ENCODE results near the gene NFATC3.

The NFATC3 gene

DNA sequence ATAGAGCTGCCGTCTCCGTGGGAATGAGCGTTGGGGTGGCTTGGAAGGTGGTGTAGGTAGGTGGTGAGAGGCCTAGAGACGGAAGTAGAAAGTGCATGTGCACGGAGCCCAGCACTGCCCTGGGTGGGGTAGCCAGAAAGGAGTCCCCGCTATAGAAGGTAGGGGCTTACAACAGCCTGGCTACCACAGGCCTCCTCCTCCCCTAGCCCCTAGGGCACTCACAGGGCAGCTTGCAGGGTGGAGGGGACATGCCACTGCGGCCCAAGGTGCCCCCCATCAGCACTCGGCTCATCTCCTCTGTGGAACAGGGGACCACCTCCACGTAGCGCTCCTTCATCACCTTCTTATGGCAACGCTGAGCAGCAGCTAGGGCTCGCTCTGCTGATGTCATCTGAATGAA lies 145.8 kb downstream of the NFATC3 start:
- DNase-seq (ENCODE audit: low spot score): no peak

GRCh38 chr16:68231384-68232136 lies 146.4 kb downstream of the NFATC3 start:
- no peak for DNase-seq (ENCODE audit: low spot score)

DNA sequence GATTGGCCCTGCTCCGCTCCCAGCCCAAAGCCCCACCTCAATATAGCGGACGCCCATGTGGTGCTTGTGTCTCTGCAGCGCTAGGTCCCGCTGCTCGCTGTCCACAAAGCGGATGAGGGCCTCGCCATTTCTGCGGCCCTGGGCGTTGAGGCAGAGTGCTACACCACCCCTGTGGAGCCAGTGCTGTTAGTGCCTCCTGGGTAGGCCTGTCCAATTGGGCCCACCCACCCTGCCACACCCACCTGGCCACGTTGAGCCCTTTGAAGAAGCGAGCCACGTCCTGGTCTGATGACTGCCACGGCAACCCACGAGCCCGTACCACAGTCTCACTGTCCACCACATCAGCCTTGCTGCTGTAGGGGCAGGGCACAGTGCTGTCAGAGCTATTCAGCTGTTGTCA lies 147.2 kb downstream of the NFATC3 start:
- no peak for DNase-seq (ENCODE audit: low spot score)

- no peak for DNase-seq (ENCODE audit: low spot score)
Observed at GRCh38 chr16:68233085-68233834, 148.1 kb downstream of the NFATC3 start.

GRCh38 chr16:68233835-68234187 lies 148.6 kb downstream of the NFATC3 start:
- no peak for DNase-seq (ENCODE audit: low spot score)

GRCh38 chr16:68234188-68235107 lies 149.3 kb downstream of the NFATC3 start:
- DNase-seq (ENCODE audit: low spot score): no peak

- no peak for DNase-seq (ENCODE audit: low spot score)
Observed at GRCh38 chr16:68235108-68235886, 150.1 kb downstream of the NFATC3 start.

- DNase-seq (ENCODE audit: low spot score): no peak
Observed at GRCh38 chr16:68235887-68236136, 150.6 kb downstream of the NFATC3 start, which contains the start of gene ESRP2. Gene ESRP2, minus strand, starts transcription at chr16:68236127. Its CDS starts 82 bp downstream, at chr16:68236045.

- no peak for DNase-seq (ENCODE audit: low spot score)
Observed at GRCh38 chr16:68236137-68236825, 151.1 kb downstream of the NFATC3 start.

DNA sequence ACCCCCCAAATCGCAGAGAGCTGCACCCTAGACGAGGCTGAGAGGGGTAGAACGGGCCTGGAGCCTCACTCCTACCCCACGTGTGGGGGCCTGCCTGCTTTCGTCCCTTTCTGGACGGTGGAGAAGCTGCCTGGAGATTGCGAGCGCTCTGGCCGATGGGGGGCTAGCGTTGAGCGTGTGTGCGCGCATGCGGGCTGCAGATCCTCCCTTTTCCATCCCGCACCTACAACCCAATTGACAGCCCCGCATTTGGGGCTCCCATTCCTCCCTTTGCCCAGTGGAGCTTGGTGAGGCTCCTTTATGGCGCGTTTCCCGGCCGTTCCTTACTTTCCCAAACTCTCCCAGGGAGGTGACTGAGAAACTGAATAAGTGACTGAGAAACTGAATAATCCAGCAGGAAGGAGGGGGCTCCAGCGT lies 151.7 kb downstream of the NFATC3 start:
- DNase-seq (ENCODE audit: low spot score): no peak

GRCh38 chr16:68237243-68238028 lies 152.3 kb downstream of the NFATC3 start:
- peak; percentile 98 for DNase-seq (ENCODE audit: low spot score)

DNA sequence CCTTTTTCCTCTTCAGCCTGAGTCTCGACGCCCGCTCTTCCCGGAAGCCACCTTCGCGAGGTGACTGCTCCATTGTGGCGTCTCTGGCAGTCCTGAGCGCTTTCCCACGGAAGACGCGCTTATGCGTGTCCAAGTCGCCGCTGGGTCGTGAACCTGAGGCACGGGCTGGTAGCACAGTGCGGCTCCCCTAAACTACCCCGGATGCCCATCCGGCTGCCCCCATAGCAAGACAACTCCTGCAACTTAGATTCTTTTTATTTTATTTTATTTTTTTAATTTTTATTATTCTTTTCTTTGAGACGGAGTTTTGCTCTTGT lies 152.8 kb downstream of the NFATC3 start:
- no peak for DNase-seq (ENCODE audit: low spot score)

DNA sequence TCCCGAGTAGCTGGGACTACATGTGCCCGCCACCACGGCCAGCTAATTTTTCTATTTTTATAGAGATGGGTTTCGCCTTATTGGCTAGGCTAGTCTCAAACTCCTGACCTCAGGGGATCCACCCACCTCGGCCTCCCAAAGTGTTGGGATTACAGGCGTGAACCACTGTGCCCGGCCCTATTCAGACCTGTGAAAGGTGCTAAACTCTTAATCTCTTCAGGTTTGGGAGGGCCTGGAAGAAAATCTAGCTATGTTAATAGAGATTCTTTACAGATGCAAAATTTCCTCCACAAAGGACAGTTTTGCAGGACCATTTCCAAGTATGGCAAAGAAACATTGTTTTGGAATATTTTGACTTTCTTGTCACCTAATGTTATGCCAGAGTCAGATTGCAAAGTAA lies 156.9 kb downstream of the NFATC3 start:
- DNase-seq (ENCODE audit: low spot score): no peak

- no peak for DNase-seq (ENCODE audit: low spot score)
Observed at GRCh38 chr16:68242926-68243858, 158.0 kb downstream of the NFATC3 start.

GRCh38 chr16:68244481-68244902 lies 159.3 kb downstream of the NFATC3 start:
- no peak for DNase-seq (ENCODE audit: low spot score)

DNA sequence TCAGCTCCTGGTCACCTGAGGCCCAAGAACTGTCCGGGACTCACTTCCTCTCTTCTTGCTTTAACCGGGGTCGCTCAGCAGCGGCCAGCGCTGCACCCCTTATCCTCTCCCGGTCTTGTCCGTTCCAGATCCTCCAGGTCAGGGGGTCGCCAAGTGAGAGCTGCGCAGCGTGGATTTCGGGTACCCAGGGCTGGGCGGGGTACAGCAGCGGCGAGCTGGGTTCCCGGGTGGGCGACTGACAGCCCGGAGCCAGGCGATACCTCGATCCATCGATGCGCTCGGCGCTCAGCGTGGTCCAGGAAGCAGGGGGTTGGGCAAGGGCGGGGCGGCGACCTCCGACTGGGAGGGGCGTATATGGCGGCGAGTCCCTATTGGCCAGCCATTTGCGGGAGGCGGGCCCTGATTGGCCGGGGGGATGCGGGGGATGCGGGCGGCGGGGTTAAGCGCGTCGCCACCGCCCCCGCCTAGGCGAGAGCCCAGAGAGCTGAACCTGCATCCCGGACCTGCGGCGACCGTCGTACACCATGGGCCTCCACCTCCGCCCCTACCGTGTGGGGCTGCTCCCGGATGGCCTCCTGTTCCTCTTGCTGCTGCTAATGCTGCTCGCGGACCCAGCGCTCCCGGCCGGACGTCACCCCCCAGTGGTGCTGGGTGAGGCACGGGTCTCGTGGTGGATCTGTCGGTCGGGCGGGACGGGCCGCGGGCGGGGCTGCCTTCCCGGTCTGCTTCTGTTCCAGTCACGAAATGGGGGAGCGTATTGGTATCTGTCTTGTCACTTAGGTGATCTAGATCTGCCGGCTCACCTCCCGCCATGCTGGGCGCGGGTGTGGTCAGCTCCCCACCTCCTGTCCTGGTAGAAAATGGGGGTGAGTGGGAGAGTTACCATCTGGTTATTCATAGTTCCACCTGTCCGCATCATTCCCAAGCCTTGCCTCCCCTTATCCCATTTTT lies 160.0 kb downstream of the NFATC3 start, which contains the start of gene PLA2G15:
Gene PLA2G15 (plus strand): TSS at position 471 of the 951 bp plus-strand sequence. CDS start 54 bp downstream, at position 525.
- peak; percentile 98 for DNase-seq (ENCODE audit: low spot score)

DNA sequence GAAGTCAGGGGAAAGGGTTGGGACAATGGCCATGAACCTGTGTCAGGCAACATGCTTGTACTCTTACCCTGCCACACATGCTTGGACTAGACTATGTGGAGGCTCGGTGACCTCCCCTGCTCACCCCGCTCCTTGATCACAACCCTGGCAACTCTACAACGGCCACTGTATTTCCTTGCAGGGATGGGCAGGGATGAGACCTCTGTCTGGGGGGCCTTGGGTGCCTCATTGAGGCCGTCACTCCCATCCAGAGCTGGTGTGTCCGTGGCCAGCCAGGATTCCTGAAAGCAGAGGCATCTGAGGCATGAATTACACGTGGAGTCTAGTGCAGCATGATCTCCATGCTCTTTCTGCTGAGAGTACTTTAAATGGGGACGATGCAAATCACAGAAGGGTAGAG lies 161.0 kb downstream of the NFATC3 start:
- DNase-seq (ENCODE audit: low spot score): no peak

DNA sequence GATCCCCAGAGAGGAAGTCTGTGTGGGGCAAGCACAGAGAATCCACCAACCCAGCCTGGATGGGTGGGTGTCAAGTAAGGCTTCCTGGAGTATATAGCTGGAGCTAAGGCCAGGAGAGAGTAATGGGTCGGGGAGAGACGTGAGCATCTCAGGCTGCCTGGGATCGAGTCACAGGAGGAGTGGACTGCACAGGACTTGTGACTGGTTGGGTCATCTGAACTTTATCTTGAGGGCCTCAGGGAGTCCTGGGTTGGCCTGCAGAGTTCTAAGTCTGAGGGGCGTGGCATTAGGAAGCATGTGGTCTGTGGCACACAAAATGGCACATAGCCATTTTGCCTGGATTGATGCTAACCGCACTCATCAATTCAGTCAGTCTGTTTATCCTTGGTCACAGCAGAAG lies 161.5 kb downstream of the NFATC3 start:
- no peak for DNase-seq (ENCODE audit: low spot score)

Data from left forelimb (tissue), 1 donor.